ENCODE results near the gene METTL6. TPM values are rescaled to one million over a fixed set of nuclear protein-coding genes. Genes with fewer than 3 reads are reported as not detected.
"Not testable (repeated sequence)": the region's sequence is repeated elsewhere in the genome, so short reads cannot be mapped to it uniquely, and the experiment has no call there.

Gene METTL6
- total RNA-seq, 5 donors from 2014 or later (not counting 1 experiment from before 2014, with no cell fraction given) = 8.1 to 19.9 (median 14.7) TPM

DNA sequence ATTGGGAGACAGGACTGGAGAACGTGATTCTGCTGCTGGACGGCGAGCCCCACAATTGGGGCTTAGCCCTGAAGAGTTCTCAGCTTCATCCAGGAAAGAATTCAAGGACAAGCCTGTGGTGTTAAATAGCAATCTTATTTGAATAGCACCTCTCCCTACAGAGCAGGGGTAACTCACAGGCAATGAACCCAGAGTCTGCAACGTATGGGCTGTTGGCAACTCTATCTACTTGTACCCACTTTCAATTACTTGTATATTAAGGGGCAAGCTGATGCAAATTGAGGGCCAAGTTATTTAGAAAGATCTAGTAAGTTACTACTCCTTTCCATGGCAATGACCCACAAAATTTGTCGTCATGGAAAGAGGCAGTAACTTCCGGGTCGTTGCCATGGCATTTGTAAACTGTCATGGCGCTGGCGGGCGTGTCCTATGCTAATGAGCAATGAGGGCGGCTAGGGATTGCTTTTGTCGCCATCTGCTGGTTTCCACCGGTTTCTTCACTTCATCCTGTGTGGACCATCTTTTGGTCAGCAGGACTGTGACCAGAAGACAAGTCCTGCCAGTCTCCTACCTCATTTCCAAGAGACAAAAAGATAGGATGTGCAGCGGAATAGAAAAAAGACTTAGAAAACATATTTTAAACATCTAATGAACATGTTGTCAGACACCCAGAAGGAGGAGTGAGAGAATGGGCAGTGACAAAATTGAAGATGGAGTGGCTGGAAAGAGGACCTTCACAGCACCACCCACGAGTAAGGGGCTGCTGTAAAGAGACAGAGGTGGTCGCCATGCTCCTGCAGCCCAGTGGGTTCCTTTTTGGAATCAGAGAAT, 49.2 kb downstream of the METTL6 start:
- no peaks in the 10 kb centered on the region for H3K36me3 Mint-ChIP-seq
- H3K27ac Mint-ChIP-seq = peak overlapping the region; percentile 81 to 86
- H3K27me3 Mint-ChIP-seq = no peaks in the 10 kb centered on the region
- WGBS (ENCODE audit: insufficient coverage) = 10% methylated on average over 10 of the region's 16 CpGs
- H3K4me3 ChIP-seq (ENCODE audit: control insufficient read depth in 1 of 2, extremely low read depth in 1 of 2, low read length in 1 of 2) = peak overlapping the region in 1 of 2 donors; percentile 7
- H3K4me3 Mint-ChIP-seq = peak overlapping the region in 1 of 3 donors; percentile 17
- peaks cover 8 to 12% (median 11%) of the 10 kb centered on the region in 3 donors for H3K4me1 Mint-ChIP-seq
- POLR2A ChIA-PET = no interaction called here
- peak overlapping the region; percentile 92 for H3K27ac ChIP-seq (ENCODE audit: low read length)
- H3K9me3 ChIP-seq = no peaks in the 10 kb centered on the region
- CTCF ChIA-PET = interaction anchor here (0.9 to 3.2 kb wide), 8 partner anchors 29 to 172 kb away, joined by 3 to 46 read pairs (median 4); partner anchors contain the start of genes CAPN7 (in 1 of the 2) and SH3BP5 (in 1 of the 2)
- no peaks in the 10 kb centered on the region for H3K9me3 Mint-ChIP-seq
- H3K27me3 ChIP-seq (replicated peaks in 1 of 2; ENCODE audit: control insufficient read depth in 2 of 2, extremely low read depth in 1 of 2, insufficient read depth in 2 of 2, low read length in 1 of 2) = no peaks in the 10 kb centered on the region
- DNase-seq (peak; percentile 78 to 98 (median 94)), ATAC-seq (replicated peaks in 1 of 4) (peak; percentile 94 to 98 (median 97))
- H3K4me1 ChIP-seq (ENCODE audit: control insufficient read depth in 1 of 2, extremely low read depth in 1 of 2, insufficient read depth in 2 of 2, low read length in 2 of 2) = peaks cover 0 to 4% of the 10 kb centered on the region in 2 experiments
- no peaks in the 10 kb centered on the region for H3K36me3 ChIP-seq (ENCODE audit: control insufficient read depth in 2 of 2, extremely low read depth in 1 of 2, insufficient read depth in 1 of 2, low read length in 1 of 2)

DNA sequence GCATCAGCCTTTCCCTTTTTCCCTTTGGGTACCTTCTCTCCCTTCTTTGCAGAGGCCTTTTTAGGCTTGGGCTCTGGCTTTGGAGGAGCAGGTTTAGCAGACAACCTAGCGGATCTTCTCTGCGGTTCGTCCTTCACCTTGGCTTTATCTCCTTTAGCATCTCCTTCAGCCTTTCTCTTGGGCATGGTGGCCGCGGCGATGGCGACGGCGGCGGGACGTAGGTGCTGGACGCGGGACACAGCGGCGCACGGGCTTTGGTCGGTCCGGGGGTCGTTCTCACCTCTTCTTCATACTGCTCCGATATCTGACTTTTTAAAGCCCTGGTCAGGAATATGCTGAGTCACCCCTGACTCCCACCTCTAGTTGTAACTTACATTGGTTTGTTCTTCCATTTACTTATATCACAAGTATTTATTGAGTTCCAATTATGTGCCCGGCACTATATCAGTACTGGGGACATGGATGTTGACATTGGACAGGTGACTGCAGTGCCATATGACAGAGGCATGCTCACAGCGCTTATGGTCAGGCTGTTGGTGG, 51.8 kb downstream of the METTL6 start:
- Histone ChIP-seq H3K27ac (ENCODE audit: low read length) (no peak overlapping the region), H3K36me3 (ENCODE audit: control insufficient read depth in 2 of 2, extremely low read depth in 1 of 2, insufficient read depth in 1 of 2, low read length in 1 of 2) (no peaks in the 10 kb centered on the region), H3K27me3 (replicated peaks in 1 of 2; ENCODE audit: control insufficient read depth in 2 of 2, extremely low read depth in 1 of 2, insufficient read depth in 2 of 2, low read length in 1 of 2) (no peaks in the 10 kb centered on the region), H3K4me3 (ENCODE audit: control insufficient read depth in 1 of 2, extremely low read depth in 1 of 2, low read length in 1 of 2) (no peak overlapping the region), H3K4me1 (ENCODE audit: control insufficient read depth in 1 of 2, extremely low read depth in 1 of 2, insufficient read depth in 2 of 2, low read length in 2 of 2) (peaks cover 0 to 4% of the 10 kb centered on the region in 2 experiments), H3K9me3 (no peaks in the 10 kb centered on the region)
- Mint-ChIP-seq H3K27ac (peak overlapping the region; percentile 36 to 67), H3K9me3 (no peaks in the 10 kb centered on the region), H3K36me3 (no peaks in the 10 kb centered on the region), H3K27me3 (no peaks in the 10 kb centered on the region), H3K4me3 (no peak overlapping the region), H3K4me1 (peaks cover 8 to 12% (median 11%) of the 10 kb centered on the region in 3 donors)
- WGBS (ENCODE audit: insufficient coverage) = 98% methylated on average over 7 of the region's 22 CpGs
- ATAC-seq (replicated peaks in 1 of 4) (no peak), DNase-seq (no peak)
- ChIA-PET POLR2A (no interaction called here), CTCF (interaction anchor here (0.6 to 1.1 kb wide), 2 partner anchors 43 to 108 kb away, joined by 3 to 4 read pairs; partner anchors contain the start of gene SH3BP5 (in 1 of the 2))

DNA sequence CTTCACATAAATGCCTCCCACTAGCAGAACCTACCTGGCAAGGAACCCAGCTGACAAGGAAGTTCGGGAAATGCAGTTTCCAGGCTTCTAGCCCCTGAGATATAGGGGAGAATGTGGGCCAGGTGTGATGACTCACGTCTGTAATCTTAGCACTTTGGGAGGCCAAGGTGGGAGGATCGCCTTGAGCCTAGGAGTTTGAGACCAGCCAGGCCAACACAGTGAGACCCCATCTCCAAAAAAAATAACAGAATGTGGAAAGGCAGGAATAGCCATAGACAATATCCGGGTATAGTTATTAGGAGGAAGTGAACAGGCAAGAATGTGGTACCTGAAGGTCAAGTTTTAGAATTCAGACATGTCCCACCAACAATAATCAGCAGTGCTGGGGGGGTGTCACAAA, 54.4 kb downstream of the METTL6 start:
- Mint-ChIP-seq H3K4me3 (no peak overlapping the region), H3K36me3 (no peaks in the 10 kb centered on the region), H3K27me3 (no peaks in the 10 kb centered on the region), H3K27ac (peak overlapping the region in 1 of 2 donors; percentile 39), H3K9me3 (no peaks in the 10 kb centered on the region), H3K4me1 (peaks cover 7 to 19% (median 16%) of the 10 kb centered on the region in 3 donors)
- Histone ChIP-seq H3K4me3 (ENCODE audit: control insufficient read depth in 1 of 2, extremely low read depth in 1 of 2, low read length in 1 of 2) (no peak overlapping the region), H3K9me3 (no peaks in the 10 kb centered on the region), H3K36me3 (ENCODE audit: control insufficient read depth in 2 of 2, extremely low read depth in 1 of 2, insufficient read depth in 1 of 2, low read length in 1 of 2) (no peaks in the 10 kb centered on the region), H3K27ac (ENCODE audit: low read length) (no peak overlapping the region), H3K27me3 (replicated peaks in 1 of 2; ENCODE audit: control insufficient read depth in 2 of 2, extremely low read depth in 1 of 2, insufficient read depth in 2 of 2, low read length in 1 of 2) (no peaks in the 10 kb centered on the region), H3K4me1 (ENCODE audit: control insufficient read depth in 1 of 2, extremely low read depth in 1 of 2, insufficient read depth in 2 of 2, low read length in 2 of 2) (peaks cover 0 to 3% of the 10 kb centered on the region in 2 experiments)
- 60% methylated on average over 1 of the region's 4 CpGs for WGBS (ENCODE audit: insufficient coverage)
- DNase-seq (no peak), ATAC-seq (replicated peaks in 1 of 4) (no peak)
- CTCF ChIA-PET = no interaction called here
- POLR2A ChIA-PET = no interaction called here

DNA sequence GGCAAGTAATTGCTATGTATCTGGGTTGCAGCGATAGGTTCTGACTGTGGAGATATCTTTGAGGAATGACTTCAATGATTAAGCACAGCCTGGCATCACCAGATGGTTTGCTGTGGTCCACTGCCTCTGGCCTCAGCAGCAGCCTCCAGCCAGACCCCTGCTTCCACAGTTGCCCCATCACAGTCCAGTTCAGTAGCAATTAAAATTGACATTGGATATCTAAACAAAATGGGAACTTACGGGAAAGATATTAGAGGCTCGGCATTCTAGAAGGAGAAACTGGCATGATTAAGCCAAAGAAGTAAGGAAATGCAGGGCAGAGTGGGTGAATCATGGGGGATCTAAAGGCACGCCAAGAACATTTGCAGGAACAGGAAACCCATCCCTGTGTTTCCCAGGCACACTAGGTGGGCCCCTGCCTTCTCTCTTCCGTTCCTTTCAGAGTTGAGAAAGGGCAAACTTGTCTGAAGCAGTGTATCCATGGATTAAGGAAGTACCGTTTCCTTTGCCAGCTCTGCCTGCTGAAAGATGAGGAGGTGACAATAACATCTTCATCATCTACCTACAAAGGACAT, 58.7 kb downstream of the METTL6 start:
- ATAC-seq (replicated peaks in 1 of 4) (no peak), DNase-seq (no peak)
- no peaks in the 10 kb centered on the region for H3K36me3 Mint-ChIP-seq
- H3K9me3 ChIP-seq = no peaks in the 10 kb centered on the region
- H3K27ac Mint-ChIP-seq = no peak overlapping the region
- WGBS (ENCODE audit: insufficient coverage) = 94% methylated on average over 4 of the region's 6 CpGs
- no peaks in the 10 kb centered on the region for H3K27me3 ChIP-seq (replicated peaks in 1 of 2; ENCODE audit: control insufficient read depth in 2 of 2, extremely low read depth in 1 of 2, insufficient read depth in 2 of 2, low read length in 1 of 2)
- CTCF ChIA-PET = interaction anchor here in 1 of 2 donors (0.6 kb wide), 1 partner anchor 203 kb away, joined by 6 read pairs; no protein-coding TSS in a partner anchor
- no peaks in the 10 kb centered on the region for H3K27me3 Mint-ChIP-seq
- H3K27ac ChIP-seq (ENCODE audit: low read length) = no peak overlapping the region
- H3K36me3 ChIP-seq (ENCODE audit: control insufficient read depth in 2 of 2, extremely low read depth in 1 of 2, insufficient read depth in 1 of 2, low read length in 1 of 2) = no peaks in the 10 kb centered on the region
- H3K4me1 ChIP-seq (ENCODE audit: control insufficient read depth in 1 of 2, extremely low read depth in 1 of 2, insufficient read depth in 2 of 2, low read length in 2 of 2) = peaks cover 0 to 9% of the 10 kb centered on the region in 2 experiments
- H3K4me3 Mint-ChIP-seq = no peak overlapping the region
- peaks cover 18 to 32% (median 30%) of the 10 kb centered on the region in 3 donors for H3K4me1 Mint-ChIP-seq
- no peak overlapping the region for H3K4me3 ChIP-seq (ENCODE audit: control insufficient read depth in 1 of 2, extremely low read depth in 1 of 2, low read length in 1 of 2)
- H3K9me3 Mint-ChIP-seq = no peaks in the 10 kb centered on the region
- POLR2A ChIA-PET = no interaction called here

DNA sequence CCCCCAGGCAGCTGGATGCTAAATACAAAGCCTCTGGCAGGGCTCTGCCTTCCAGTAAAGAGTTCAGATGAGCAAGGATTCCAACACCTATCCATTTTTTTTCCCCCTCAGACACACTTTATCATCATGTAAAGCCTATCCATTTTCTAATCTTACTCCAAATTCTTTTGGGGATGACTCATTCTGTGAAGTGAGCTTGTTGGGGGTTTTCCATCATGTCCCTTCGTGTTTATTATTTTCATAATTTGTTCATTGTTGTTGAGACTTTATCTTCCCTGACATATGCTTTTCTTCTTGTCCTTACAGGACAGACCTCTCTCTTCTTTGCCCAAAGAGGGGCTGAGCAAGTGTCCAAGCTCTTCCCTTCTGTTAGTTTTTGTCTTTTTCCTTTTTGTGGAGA, 60.3 kb downstream of the METTL6 start:
- Mint-ChIP-seq H3K27ac (no peak overlapping the region), H3K4me1 (peaks cover 24 to 40% (median 39%) of the 10 kb centered on the region in 3 donors), H3K36me3 (no peaks in the 10 kb centered on the region), H3K9me3 (no peaks in the 10 kb centered on the region), H3K27me3 (no peaks in the 10 kb centered on the region), H3K4me3 (no peak overlapping the region)
- no peak for DNase-seq
- no peak overlapping the region for H3K4me3 ChIP-seq (ENCODE audit: control insufficient read depth in 1 of 2, extremely low read depth in 1 of 2, low read length in 1 of 2)
- POLR2A ChIA-PET = interaction anchor here in 1 of 2 donors (0.6 kb wide), 1 partner anchor 11 kb away, joined by 7 read pairs; no protein-coding TSS in a partner anchor
- H3K36me3 ChIP-seq (ENCODE audit: control insufficient read depth in 2 of 2, extremely low read depth in 1 of 2, insufficient read depth in 1 of 2, low read length in 1 of 2) = no peaks in the 10 kb centered on the region
- no CpG with 5 or more reads among the region's 1 CpG for WGBS (ENCODE audit: insufficient coverage)
- no peaks in the 10 kb centered on the region for H3K27me3 ChIP-seq (replicated peaks in 1 of 2; ENCODE audit: control insufficient read depth in 2 of 2, extremely low read depth in 1 of 2, insufficient read depth in 2 of 2, low read length in 1 of 2)
- H3K4me1 ChIP-seq (ENCODE audit: control insufficient read depth in 1 of 2, extremely low read depth in 1 of 2, insufficient read depth in 2 of 2, low read length in 2 of 2) = peaks cover 0 to 17% of the 10 kb centered on the region in 2 experiments
- H3K9me3 ChIP-seq = no peaks in the 10 kb centered on the region
- CTCF ChIA-PET = interaction anchor here (0.7 to 0.9 kb wide), 2 partner anchors 12 to 99 kb away, joined by 3 to 5 read pairs; no protein-coding TSS in a partner anchor
- no peak overlapping the region for H3K27ac ChIP-seq (ENCODE audit: low read length)
- ATAC-seq (replicated peaks in 1 of 4) = no peak

DNA sequence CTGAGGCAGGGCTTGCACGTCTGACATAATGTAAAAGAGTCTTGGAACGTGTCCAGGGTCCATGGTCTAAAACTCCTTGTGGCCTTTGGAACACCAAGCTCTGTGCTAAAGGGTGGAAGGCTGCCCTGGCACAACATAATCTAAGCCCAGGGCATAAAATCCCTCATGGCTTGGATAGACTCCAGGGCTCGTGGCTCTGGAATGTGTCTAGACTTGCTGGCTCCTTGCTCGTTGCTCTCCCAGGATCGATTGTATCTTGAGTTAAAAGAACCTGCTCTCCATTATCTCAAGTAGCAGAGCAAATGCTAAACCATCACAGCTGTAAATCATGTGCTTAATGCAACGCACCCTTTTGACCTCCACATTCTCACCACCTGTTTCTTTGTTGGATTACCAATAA, 63.3 kb downstream of the METTL6 start:
- H3K4me3 Mint-ChIP-seq; H3K4me3 ChIP-seq (ENCODE audit: control insufficient read depth in 1 of 2, extremely low read depth in 1 of 2, low read length in 1 of 2); H3K36me3 Mint-ChIP-seq; H3K27ac Mint-ChIP-seq; H3K27me3 ChIP-seq (replicated peaks in 1 of 2; ENCODE audit: control insufficient read depth in 2 of 2, extremely low read depth in 1 of 2, insufficient read depth in 2 of 2, low read length in 1 of 2); POLR2A ChIA-PET; DNase-seq; H3K9me3 Mint-ChIP-seq; H3K9me3 ChIP-seq; H3K36me3 ChIP-seq (ENCODE audit: control insufficient read depth in 2 of 2, extremely low read depth in 1 of 2, insufficient read depth in 1 of 2, low read length in 1 of 2); H3K27me3 Mint-ChIP-seq; ATAC-seq (replicated peaks in 1 of 4); H3K27ac ChIP-seq (ENCODE audit: low read length): not testable (repeated sequence)
- H3K4me1 Mint-ChIP-seq = peaks cover 40 to 59% (median 57%) of the 10 kb centered on the region in 3 donors
- CTCF ChIA-PET = interaction anchor here in 1 of 2 donors (1.3 kb wide), 1 partner anchor 96 kb away, joined by 3 read pairs; no protein-coding TSS in a partner anchor
- peaks cover 7 to 24% of the 10 kb centered on the region in 2 experiments for H3K4me1 ChIP-seq (ENCODE audit: control insufficient read depth in 1 of 2, extremely low read depth in 1 of 2, insufficient read depth in 2 of 2, low read length in 2 of 2)
- WGBS (ENCODE audit: insufficient coverage) = 100% methylated on average over 4 of the region's 6 CpGs

All from T-cell (primary cell).